LNCaP clone FGC (cell line): ENCODE measurements around the gene SRRM3.
"Not testable (repeated sequence)": the region's sequence is repeated elsewhere in the genome, so short reads cannot be mapped to it uniquely, and the experiment has no call there.

ENCODE experiments used
- DNase-seq: peaks from one replicate; pipeline ENCODE4 v3.0.0-alpha.2; 2011; ENCODE audit warnings: low read depth
- H3K4me3 ChIP-seq: 2 replicates; pipeline ENCODE4 v1.5.1; 2011; ENCODE audit warnings: mild to moderate bottlenecking, low read depth, low read length, control low read depth
- TF ChIP-seq, protein P1 (sequence below): IDR thresholded peaks from 2 replicates; pipeline ENCODE4 v1.5.1; 2012; ENCODE audit warnings: mild to moderate bottlenecking; ENCODE audit not compliant: control insufficient read depth, insufficient read depth; ENCODE audit errors: extremely low read depth

SRRM3 gene

GRCh38 chr7:76233538-76234281 lies 32.0 kb downstream of the SRRM3 start:
- no peak for DNase-seq
- TF ChIP-seq, protein P1, sequence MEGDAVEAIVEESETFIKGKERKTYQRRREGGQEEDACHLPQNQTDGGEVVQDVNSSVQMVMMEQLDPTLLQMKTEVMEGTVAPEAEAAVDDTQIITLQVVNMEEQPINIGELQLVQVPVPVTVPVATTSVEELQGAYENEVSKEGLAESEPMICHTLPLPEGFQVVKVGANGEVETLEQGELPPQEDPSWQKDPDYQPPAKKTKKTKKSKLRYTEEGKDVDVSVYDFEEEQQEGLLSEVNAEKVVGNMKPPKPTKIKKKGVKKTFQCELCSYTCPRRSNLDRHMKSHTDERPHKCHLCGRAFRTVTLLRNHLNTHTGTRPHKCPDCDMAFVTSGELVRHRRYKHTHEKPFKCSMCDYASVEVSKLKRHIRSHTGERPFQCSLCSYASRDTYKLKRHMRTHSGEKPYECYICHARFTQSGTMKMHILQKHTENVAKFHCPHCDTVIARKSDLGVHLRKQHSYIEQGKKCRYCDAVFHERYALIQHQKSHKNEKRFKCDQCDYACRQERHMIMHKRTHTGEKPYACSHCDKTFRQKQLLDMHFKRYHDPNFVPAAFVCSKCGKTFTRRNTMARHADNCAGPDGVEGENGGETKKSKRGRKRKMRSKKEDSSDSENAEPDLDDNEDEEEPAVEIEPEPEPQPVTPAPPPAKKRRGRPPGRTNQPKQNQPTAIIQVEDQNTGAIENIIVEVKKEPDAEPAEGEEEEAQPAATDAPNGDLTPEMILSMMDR, result no peak
- no peak overlapping the region for H3K4me3 ChIP-seq

- DNase-seq, result no peak
- TF ChIP-seq, protein P1, result no peak
- no peak overlapping the region for H3K4me3 ChIP-seq
These were observed 32.5 kb downstream of the SRRM3 start for GRCh38 chr7:76234282-76234584.

DNA sequence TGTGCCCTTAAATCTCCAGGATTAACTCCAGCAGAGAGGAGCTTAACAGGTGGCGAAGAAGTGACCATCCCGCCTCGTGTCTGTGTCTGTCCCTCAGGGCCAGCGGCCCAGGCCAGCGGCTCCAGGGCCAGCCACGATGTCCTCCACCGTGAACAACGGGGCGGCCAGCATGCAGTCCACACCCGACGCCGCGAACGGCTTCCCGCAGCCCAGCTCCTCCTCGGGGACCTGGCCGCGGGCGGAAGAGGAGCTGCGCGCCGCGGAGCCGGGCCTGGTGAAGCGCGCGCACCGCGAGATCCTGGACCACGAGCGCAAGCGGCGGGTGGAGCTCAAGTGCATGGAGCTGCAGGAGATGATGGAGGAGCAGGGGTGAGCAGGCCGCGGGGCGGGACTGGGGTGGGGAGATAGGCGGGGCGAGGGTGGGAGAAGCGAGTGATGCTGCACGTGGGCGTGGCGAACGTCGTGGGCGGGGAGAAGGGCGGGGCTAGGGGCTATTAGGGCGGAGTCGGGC lies 33.3 kb downstream of the SRRM3 start:
- no peak for DNase-seq
- TF ChIP-seq, protein P1, result no peak
- no peak overlapping the region for H3K4me3 ChIP-seq

GRCh38 chr7:76236224-76236623 lies 34.5 kb downstream of the SRRM3 start:
- DNase-seq, result no peak
- TF ChIP-seq, protein P1, result no peak
- H3K4me3 ChIP-seq, result no peak overlapping the region

DNA sequence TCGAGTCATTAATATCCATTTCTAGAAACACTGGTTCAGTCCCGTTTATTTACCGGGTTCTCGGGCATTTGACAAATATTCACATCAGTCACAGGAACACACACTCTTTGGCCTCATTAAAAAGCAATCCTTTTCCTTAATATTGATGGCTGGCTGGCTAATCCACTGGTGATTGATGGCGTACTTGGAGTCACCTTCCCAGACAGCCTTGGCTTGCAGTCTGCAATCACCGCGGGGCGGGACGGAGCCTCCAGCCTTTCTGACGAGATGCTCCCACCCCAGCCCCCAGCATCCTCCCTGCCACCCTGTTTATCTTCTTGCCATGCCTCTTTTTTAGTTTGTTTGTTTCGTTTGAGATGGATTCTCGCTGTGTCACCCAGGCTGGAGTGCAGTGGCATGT lies 36.6 kb downstream of the SRRM3 start:
- no peak overlapping the region for H3K4me3 ChIP-seq
- DNase-seq, result no peak
- TF ChIP-seq, protein P1, result no peak

DNA sequence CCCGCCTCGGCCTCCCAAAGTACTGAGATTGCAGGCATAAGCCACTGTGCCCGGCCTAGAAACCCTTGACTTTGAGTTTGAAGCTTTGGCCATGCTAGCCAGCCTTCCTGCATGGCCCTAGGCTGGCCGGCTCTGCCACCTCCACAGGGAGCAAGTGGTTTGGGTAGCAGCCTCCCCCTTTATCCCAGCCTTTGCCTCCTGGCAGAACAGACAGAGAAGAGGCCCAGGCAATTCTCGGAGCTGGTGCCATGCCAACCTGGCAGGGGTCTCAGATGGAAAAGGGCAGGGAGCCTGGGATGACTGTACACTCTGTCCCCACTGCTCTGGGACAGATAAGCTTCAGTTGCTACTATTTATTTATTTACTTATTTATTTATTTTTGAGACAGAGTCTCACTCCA lies 39.4 kb downstream of the SRRM3 start:
- TF ChIP-seq, protein P1, result no peak
- H3K4me3 ChIP-seq, result no peak overlapping the region
- DNase-seq, result no peak

GRCh38 chr7:76242517-76243063 lies 40.9 kb downstream of the SRRM3 start:
- not testable (repeated sequence) for H3K4me3 ChIP-seq, DNase-seq
